Sigmoid colon (tissue), 7 donors: ENCODE results near the gene DACH1. TPM values are rescaled to one million over a fixed set of nuclear protein-coding genes. Genes with fewer than 3 reads are reported as not detected.
"Not testable (repeated sequence)": the region's sequence is repeated elsewhere in the genome, so short reads cannot be mapped to it uniquely, and the experiment has no call there.

Experiments
- DNase-seq: peaks from one replicate; pipeline ENCODE4 v3.0.0-alpha.2; 2019
- H3K27ac ChIP-seq, 4 donors: fragments of 200-600 bp; sonication (generic); one replicate each; pipeline ENCODE4 v1.5.1; 2016 to 2019; ENCODE audit warnings: mild to moderate bottlenecking in 1 of 4
- H3K27me3 ChIP-seq, 3 donors: fragments of 200-600 bp; sonication (generic); one replicate each; pipeline ENCODE4 v1.5.1; 2019; ENCODE audit warnings: mild to moderate bottlenecking in 1 of 3
- H3K36me3 ChIP-seq, 4 donors: fragments of 200-600 bp; sonication (generic); one replicate each; pipeline ENCODE4 v1.5.1; 2016 to 2019
- H3K4me1 ChIP-seq, 4 donors: fragments of 200-600 bp; sonication (generic); one replicate each; pipeline ENCODE4 v1.5.1; 2017 to 2019
- H3K4me3 ChIP-seq, 4 donors: fragments of 200-600 bp; sonication (generic); one replicate each; pipeline ENCODE4 v1.5.1; 2017 to 2019; ENCODE audit warnings: mild to moderate bottlenecking in 2 of 4, moderate library complexity in 1 of 4
- H3K9me3 ChIP-seq, 4 donors: fragments of 200-600 bp in 3 of 4; sonication (generic) in 3 of 4; one replicate each; pipeline versions ENCODE4 v1.5.1 to v1.6.1; 2013 to 2019
- CTCF ChIP-seq, 4 experiments: fragments of 450-650 bp in 3 of 4; fragments of 200-600 bp in 1 of 4; IDR thresholded peaks; one replicate each; pipeline ENCODE4 v1.5.1; 2016 to 2019; ENCODE audit warnings: antibody characterized with exemption in 4 of 4, mild to moderate bottlenecking in 3 of 4, moderate library complexity in 2 of 4
- EP300 ChIP-seq, 4 donors: sonication (generic); formaldehyde crosslinking; IDR thresholded peaks; one replicate each; pipeline ENCODE4 v1.6.1; 2017; ENCODE audit warnings: antibody characterized with exemption in 4 of 4
- POLR2A ChIP-seq, 2 donors: fragments of 450-650 bp; IDR thresholded peaks; one replicate each; pipeline ENCODE4 v1.6.1; 2016; ENCODE audit warnings: antibody characterized with exemption in 2 of 2, mild to moderate bottlenecking in 2 of 2, moderate library complexity in 2 of 2
- POLR2AphosphoS5 ChIP-seq, 4 donors: sonication (generic); formaldehyde crosslinking; IDR thresholded peaks; one replicate each; pipeline ENCODE4 v1.6.1; 2017; ENCODE audit warnings: antibody characterized with exemption in 4 of 4
- WGBS, 2 donors: extraction: QIAGEN DNeasy Blood & Tissue Kit; methylation state at CpG; one replicate each; pipeline ENCODE4 v1.1.7; 2013; 5-methylcytosine and 5-hydroxymethylcytosine counted together
- intact Hi-C: fragments of 100-400 bp; cut with DNase I; formaldehyde crosslinking; loops from one replicate; pipeline ENCODE4 v1.15.1; 2023
- polyA plus RNA-seq, 3 donors: library from polyadenylated mRNA; stranded (reverse); fragments of 200-250 nt; gene quantifications; one replicate each; pipeline ENCODE4 v1.2.3, GENCODE V29; 2013
- total RNA-seq, 4 donors: library from RNA; depleted of rRNA; stranded (reverse); fragments of >200 nt; gene quantifications; one replicate each; pipeline ENCODE4 v1.1.0, GENCODE V29; 2016
- donor health status: healthy with polysubstance abuse.
- donor health status: Bipolar disorder and iron deficiency.
- donor health status: healthy.

Gene DACH1
- total and polyA plus RNA-seq, 7 donors: 0.49 to 1.9 (median 1.6) TPM

- TF ChIP-seq EP300 (IDR thresholded peaks at IDR 0.05) (no peak), CTCF (IDR thresholded peaks at IDR 0.05) (no peak), POLR2AphosphoS5 (IDR thresholded peaks at IDR 0.05) (no peak), POLR2A (IDR thresholded peaks at IDR 0.05) (no peak)
- Histone ChIP-seq H3K4me3 (no peak overlapping the region), H3K27ac (no peak overlapping the region), H3K9me3 (no peaks in the 10 kb centered on the region), H3K27me3 (no peaks in the 10 kb centered on the region), H3K36me3 (no peaks in the 10 kb centered on the region), H3K4me1 (no peaks in the 10 kb centered on the region)
- intact Hi-C loops: no loop called here
- no peak for DNase-seq
- 92 to 94% methylated on average over 5 of the region's 5 CpGs for WGBS, 2 donors
Observed at GRCh38 chr13:71780546-71780945, 86.5 kb downstream of the DACH1 start.

- DNase-seq, H3K27ac ChIP-seq, H3K9me3 ChIP-seq, H3K27me3 ChIP-seq, H3K36me3 ChIP-seq, intact Hi-C loops, H3K4me1 ChIP-seq, H3K4me3 ChIP-seq: not testable (repeated sequence)
- WGBS, 2 donors: 89 to 95% methylated on average over 11 of the region's 11 CpGs
Observed at GRCh38 chr13:71778998-71779397, 88.0 kb downstream of the DACH1 start.

GRCh38 chr13:71775966-71776365 is 91.0 kb downstream of the DACH1 start:
- 82 to 90% methylated on average over 1 of the region's 1 CpG for WGBS, 2 donors
- intact Hi-C loops: no loop called here

GRCh38 chr13:71774863-71775262 is 92.1 kb downstream of the DACH1 start:
- Histone ChIP-seq H3K9me3 (no peaks in the 10 kb centered on the region), H3K27ac (no peak overlapping the region), H3K4me3 (no peak overlapping the region), H3K4me1 (no peaks in the 10 kb centered on the region), H3K27me3 (no peaks in the 10 kb centered on the region), H3K36me3 (no peaks in the 10 kb centered on the region)
- intact Hi-C loops: no loop called here
- 94 to 95% methylated on average over 4 of the region's 4 CpGs for WGBS, 2 donors
- DNase-seq: no peak
- TF ChIP-seq CTCF (IDR thresholded peaks at IDR 0.05): no peak
- no peak for TF ChIP-seq EP300 (IDR thresholded peaks at IDR 0.05)
- no peak for TF ChIP-seq POLR2A (IDR thresholded peaks at IDR 0.05)
- TF ChIP-seq POLR2AphosphoS5 (IDR thresholded peaks at IDR 0.05): no peak

More at GRCh38 chr13:71775966-71776365, 91.0 kb downstream of the DACH1 start:
- Histone ChIP-seq H3K9me3 (no peaks in the 10 kb centered on the region), H3K27ac (no peak overlapping the region), H3K4me3 (no peak overlapping the region), H3K36me3 (no peaks in the 10 kb centered on the region), H3K27me3 (no peaks in the 10 kb centered on the region), H3K4me1 (no peaks in the 10 kb centered on the region)
- TF ChIP-seq EP300 (IDR thresholded peaks at IDR 0.05) (no peak), CTCF (IDR thresholded peaks at IDR 0.05) (no peak), POLR2AphosphoS5 (IDR thresholded peaks at IDR 0.05) (no peak), POLR2A (IDR thresholded peaks at IDR 0.05) (no peak)
- no peak for DNase-seq

- no peaks in the 10 kb centered on the region for H3K4me1 ChIP-seq
- no peak overlapping the region for H3K4me3 ChIP-seq
- H3K9me3 ChIP-seq: no peaks in the 10 kb centered on the region
- no peak overlapping the region for H3K27ac ChIP-seq
- no peaks in the 10 kb centered on the region for H3K27me3 ChIP-seq
- WGBS, 2 donors: 15 to 51% methylated on average over 4 of the region's 4 CpGs
- TF ChIP-seq CTCF (IDR thresholded peaks at IDR 0.05): no peak
- no peak for TF ChIP-seq POLR2AphosphoS5 (IDR thresholded peaks at IDR 0.05)
- TF ChIP-seq EP300 (IDR thresholded peaks at IDR 0.05): no peak
- TF ChIP-seq POLR2A (IDR thresholded peaks at IDR 0.05): no peak
- no peaks in the 10 kb centered on the region for H3K36me3 ChIP-seq
- no peak for DNase-seq
- intact Hi-C loops: no loop called here
Observed at GRCh38 chr13:71773531-71773930, 93.5 kb downstream of the DACH1 start.
